ENCODE data around the gene SPDYC. TPM values are rescaled to one million over a fixed set of nuclear protein-coding genes. Genes with fewer than 3 reads are reported as not detected.
A peak's percentile ranks its signal among the peaks of the same experiment; 100 is the strongest.
"Not testable (repeated sequence)": the region's sequence is repeated elsewhere in the genome, so short reads cannot be mapped to it uniquely, and the experiment has no call there.

Gene SPDYC
- total and polyA plus RNA-seq, 2 donors from 2014 or later = 0.43 TPM; not detected in 1

- no peaks in the 10 kb centered on the region for H3K27me3 ChIP-seq (ENCODE audit: control insufficient read depth, insufficient read depth, low read length)
- intact Hi-C loops (cut with DNase I) = no loop called here
- DNase-seq = no peak
- H3K9ac ChIP-seq (ENCODE audit: low read length in 3 of 3) = no peak overlapping the region
- no peaks in the 10 kb centered on the region for H3K36me3 ChIP-seq (ENCODE audit: control insufficient read depth in 2 of 3, insufficient read depth in 3 of 3, low read length in 3 of 3)
- peaks cover 0 to 10% (median 8%) of the 10 kb centered on the region in 3 donors for H3K4me1 ChIP-seq (ENCODE audit: control insufficient read depth in 2 of 3, insufficient read depth in 2 of 3, low read depth in 1 of 3, low read length in 3 of 3)
- H3K9me3 ChIP-seq (ENCODE audit: control insufficient read depth in 2 of 3, insufficient read depth in 1 of 3, low read length in 3 of 3) = no peaks in the 10 kb centered on the region
- FAIRE-seq = no peak
- H3K27ac ChIP-seq (ENCODE audit: low read depth in 2 of 2, low read length in 2 of 2) = no peak overlapping the region
- no peak overlapping the region for H3K4me3 ChIP-seq (ENCODE audit: low read length in 3 of 3)
- no peak for TF ChIP-seq CTCF (IDR thresholded peaks at IDR 0.05; ENCODE audit: borderline replicate concordance, extremely low read depth, insufficient read depth)
Observed at GRCh38 chr11:65147352-65148075, 22.5 kb upstream of the SPDYC start.

- FAIRE-seq = no peak
- no peaks in the 10 kb centered on the region for H3K9me3 ChIP-seq (ENCODE audit: control insufficient read depth in 2 of 3, insufficient read depth in 1 of 3, low read length in 3 of 3)
- DNase-seq = peak in 1 of 5 donors; percentile 52
- no peaks in the 10 kb centered on the region for H3K36me3 ChIP-seq (ENCODE audit: control insufficient read depth in 2 of 3, insufficient read depth in 3 of 3, low read length in 3 of 3)
- H3K27ac ChIP-seq (ENCODE audit: low read depth in 2 of 2, low read length in 2 of 2) = no peak overlapping the region
- intact Hi-C loops (cut with DNase I) = no loop called here
- no peak overlapping the region for H3K4me3 ChIP-seq (ENCODE audit: low read length in 3 of 3)
- H3K9ac ChIP-seq (ENCODE audit: low read length in 3 of 3) = no peak overlapping the region
- TF ChIP-seq CTCF (IDR thresholded peaks at IDR 0.05; ENCODE audit: borderline replicate concordance, extremely low read depth, insufficient read depth) = no peak
- no peaks in the 10 kb centered on the region for H3K27me3 ChIP-seq (ENCODE audit: control insufficient read depth, insufficient read depth, low read length)
- H3K4me1 ChIP-seq (ENCODE audit: control insufficient read depth in 2 of 3, insufficient read depth in 2 of 3, low read depth in 1 of 3, low read length in 3 of 3) = peaks cover 0 to 10% (median 8%) of the 10 kb centered on the region in 3 donors
Observed at GRCh38 chr11:65148657-65149056, 21.4 kb upstream of the SPDYC start.

- H3K9ac ChIP-seq (ENCODE audit: low read length in 3 of 3); H3K36me3 ChIP-seq (ENCODE audit: control insufficient read depth in 2 of 3, insufficient read depth in 3 of 3, low read length in 3 of 3); intact Hi-C loops (cut with DNase I); H3K27me3 ChIP-seq (ENCODE audit: control insufficient read depth, insufficient read depth, low read length); DNase-seq; H3K27ac ChIP-seq (ENCODE audit: low read depth in 2 of 2, low read length in 2 of 2); H3K9me3 ChIP-seq (ENCODE audit: control insufficient read depth in 2 of 3, insufficient read depth in 1 of 3, low read length in 3 of 3); FAIRE-seq; H3K4me3 ChIP-seq (ENCODE audit: low read length in 3 of 3): not testable (repeated sequence)
- peaks cover 0 to 10% (median 8%) of the 10 kb centered on the region in 3 donors for H3K4me1 ChIP-seq (ENCODE audit: control insufficient read depth in 2 of 3, insufficient read depth in 2 of 3, low read depth in 1 of 3, low read length in 3 of 3)
Observed at GRCh38 chr11:65150131-65150508, 19.9 kb upstream of the SPDYC start.

- Histone ChIP-seq H3K36me3 (ENCODE audit: control insufficient read depth in 2 of 3, insufficient read depth in 3 of 3, low read length in 3 of 3) (no peaks in the 10 kb centered on the region), H3K9me3 (ENCODE audit: control insufficient read depth in 2 of 3, insufficient read depth in 1 of 3, low read length in 3 of 3) (no peaks in the 10 kb centered on the region), H3K4me3 (ENCODE audit: low read length in 3 of 3) (no peak overlapping the region), H3K9ac (ENCODE audit: low read length in 3 of 3) (no peak overlapping the region), H3K27ac (ENCODE audit: low read depth in 2 of 2, low read length in 2 of 2) (peak overlapping the region; percentile 10 to 30), H3K4me1 (ENCODE audit: control insufficient read depth in 2 of 3, insufficient read depth in 2 of 3, low read depth in 1 of 3, low read length in 3 of 3) (peaks cover 0 to 8% (median 6%) of the 10 kb centered on the region in 3 donors), H3K27me3 (ENCODE audit: control insufficient read depth, insufficient read depth, low read length) (no peaks in the 10 kb centered on the region)
- DNase-seq (peak in 4 of 5 donors; percentile 41 to 97 (median 70)), FAIRE-seq (no peak)
- no peak for TF ChIP-seq CTCF (IDR thresholded peaks at IDR 0.05; ENCODE audit: borderline replicate concordance, extremely low read depth, insufficient read depth)
- intact Hi-C loops (cut with DNase I) = no loop called here
Observed at GRCh38 chr11:65150509-65151299, 19.3 kb upstream of the SPDYC start.

All from kidney (tissue), 14 donors.